Astrocyte of the hippocampus (primary cell): ENCODE results near the gene HOXA1.
"Not testable (repeated sequence)": the region's sequence is repeated elsewhere in the genome, so short reads cannot be mapped to it uniquely, and the experiment has no call there.

Experiments used
- DNase-seq: peaks from one replicate; pipeline ENCODE4 v3.0.0; 2011; ENCODE audit warnings: low read depth, low spot score

Gene HOXA1

GRCh38 chr7:27046854-27047549 is 48.8 kb downstream of the HOXA1 start:
- no peak for DNase-seq

GRCh38 chr7:27045972-27046371 is 49.8 kb downstream of the HOXA1 start:
- not testable (repeated sequence) for DNase-seq

- DNase-seq = not testable (repeated sequence)
These were observed 50.7 kb downstream of the HOXA1 start for GRCh38 chr7:27045066-27045465.
